Measurements from ENCODE around the gene NEURL3. TPM values are rescaled to one million over a fixed set of nuclear protein-coding genes. Genes with fewer than 3 reads are reported as not detected.

The NEURL3 gene
- total and polyA plus RNA-seq, 2 of the 4 experiments (the other 2 are of a cell fraction), result not detected

- Histone ChIP-seq H3K23ac (ENCODE audit: low read depth, low read length) (no peak overlapping the region), H3K14ac (replicated peaks; ENCODE audit: low read depth, low read length) (no peak overlapping the region), H2BK120ac (ENCODE audit: low read depth, low read length) (no peak overlapping the region), H3K18ac (ENCODE audit: low read depth, low read length) (no peak overlapping the region), H3K27ac (ENCODE audit: insufficient read depth, low read length) (no peak overlapping the region), H3K4ac (ENCODE audit: low read depth, low read length) (no peak overlapping the region), H3K27me3 (ENCODE audit: control insufficient read depth, insufficient read depth, low read length) (peaks cover 30% of the 10 kb centered on the region), H4K20me1 (ENCODE audit: insufficient read depth, low read length) (no peaks in the 10 kb centered on the region), H3K9me1 (ENCODE audit: insufficient read depth, low read length) (no peaks in the 10 kb centered on the region), H2AFZ (replicated peaks; ENCODE audit: low read length, poor library complexity) (no peak overlapping the region), H4K91ac (ENCODE audit: insufficient read depth, low read depth, low read length) (no peak overlapping the region), H2AK5ac (ENCODE audit: low read depth, low read length) (no peak overlapping the region), H4K8ac (ENCODE audit: low read depth in 2 of 2, low read length in 2 of 2) (no peak overlapping the region), H2AK9ac (replicated peaks; ENCODE audit: low read depth, low read length, poor library complexity) (no peak overlapping the region), H3K4me3 (ENCODE audit: insufficient read depth, low read depth, low read length) (no peak overlapping the region), H2BK15ac (ENCODE audit: low read depth, low read length) (no peak overlapping the region), H3K4me2 (ENCODE audit: low read depth, low read length) (no peak overlapping the region), H2BK5ac (ENCODE audit: low read depth, low read length, poor library complexity, severe bottlenecking) (no peak overlapping the region), H3K4me1 (ENCODE audit: control insufficient read depth, insufficient read depth, low read length) (peaks cover 5% of the 10 kb centered on the region), H3K36me3 (ENCODE audit: control insufficient read depth, insufficient read depth, low read length) (no peaks in the 10 kb centered on the region), H3K9me3 (ENCODE audit: control insufficient read depth, insufficient read depth, low read length) (no peaks in the 10 kb centered on the region), H3K56ac (ENCODE audit: extremely low read depth, insufficient read depth, low read length) (no peak overlapping the region), H2BK20ac (ENCODE audit: low read depth, low read length) (no peak overlapping the region), H3K79me1 (ENCODE audit: low read depth in 1 of 2, low read length in 2 of 2) (no peaks in the 10 kb centered on the region), H4K5ac (ENCODE audit: low read depth, low read length) (no peak overlapping the region), H3K9ac (ENCODE audit: low read depth, low read length) (no peak overlapping the region)
- in situ Hi-C loops (cut with MboI; ENCODE audit: low sequenced_read_pairs) (loop anchor here (5.0 to 25.0 kb wide), 2 partner anchors 99 to 494 kb away; no protein-coding TSS in a partner anchor), dilution Hi-C loops (cut with HindIII; ENCODE audit: low sequenced_read_pairs, unreplicated experiment) (no loop called here), intact Hi-C loops (cut with micrococcal nuclease) (no loop called here)
- WGBS, 2 experiments (ENCODE audit: extremely low coverage in 2 of 2, insufficient read length in 1 of 2), result no CpG with 5 or more reads among the region's 8 CpGs
- CTCF ChIA-PET, result no interaction called here
- POLR2A ChIA-PET (ENCODE audit: unreplicated experiment), result no interaction called here
- ATAC-seq (ENCODE audit: low read depth), result no peak
- DNase-seq, result no peak
- TF ChIP-seq SMC3 (IDR thresholded peaks at IDR 0.05; ENCODE audit: low read depth, low read length), result no peak
- TF ChIP-seq RFX5 (IDR thresholded peaks at IDR 0.05; ENCODE audit: low read depth, low read length), result no peak
- TF ChIP-seq MAFK (IDR thresholded peaks at IDR 0.05; ENCODE audit: low read depth, low read length), result no peak
- no peak for TF ChIP-seq FOS (IDR thresholded peaks at IDR 0.05; ENCODE audit: low read depth, low read length)
- no peak for TF ChIP-seq CEBPB (IDR thresholded peaks at IDR 0.05; ENCODE audit: low read depth, low read length)
- no peak for TF ChIP-seq MXI1 (IDR thresholded peaks at IDR 0.05; ENCODE audit: borderline replicate concordance, low read depth, low read length)
- no peak for TF ChIP-seq CHD1 (IDR thresholded peaks at IDR 0.05; ENCODE audit: low read depth, low read length)
- TF ChIP-seq ELK1 (IDR thresholded peaks at IDR 0.05; ENCODE audit: borderline replicate concordance, low read depth, low read length), result no peak
- TF ChIP-seq MAZ (IDR thresholded peaks at IDR 0.05; ENCODE audit: borderline replicate concordance, low read depth, low read length), result no peak
- no peak for TF ChIP-seq NFE2L2 (IDR thresholded peaks at IDR 0.05; ENCODE audit: low read depth, low read length)
- TF ChIP-seq RAD21 (IDR thresholded peaks at IDR 0.05; ENCODE audit: low read length), result no peak
- TF ChIP-seq BHLHE40 (IDR thresholded peaks at IDR 0.05; ENCODE audit: low read depth, low read length), result no peak
- no TSS peak for BruUV-seq (replicated peaks)
Measured at GRCh38 chr2:96506016-96506906, 1.1 kb upstream of the NEURL3 start.
